ENCODE measurements around the gene VENTX. TPM values are rescaled to one million over a fixed set of nuclear protein-coding genes. Genes with fewer than 3 reads are reported as not detected.

Gene VENTX
- polyA plus RNA-seq, 1 donor (not counting 4 experiments of a cell fraction or from before 2014, with no cell fraction given) = not detected

DNA sequence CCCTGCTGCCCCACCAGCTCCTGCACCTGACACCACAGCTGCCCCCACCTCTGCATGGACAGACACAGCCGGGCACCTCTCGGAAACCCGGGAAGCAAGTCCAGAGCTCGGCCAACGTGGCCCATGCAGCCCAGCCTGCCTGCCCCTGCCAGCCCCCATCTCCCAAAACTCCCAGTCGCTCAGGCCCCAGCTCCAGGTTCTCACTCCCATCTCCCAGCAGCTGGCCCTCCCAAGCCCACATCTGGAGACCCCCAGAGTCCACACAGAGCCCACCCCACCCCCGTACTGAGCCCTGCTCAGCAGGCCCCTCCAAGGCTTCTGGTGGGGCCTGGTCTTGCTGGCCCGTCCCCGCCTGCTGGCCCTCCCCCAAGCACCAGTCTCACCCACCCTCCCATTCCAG is 39.9 kb upstream of the VENTX start:
- TF ChIP-seq EZH2 (IDR thresholded peaks at IDR 0.05; ENCODE audit: low read length) = no peak
- TF ChIP-seq, protein P1, sequence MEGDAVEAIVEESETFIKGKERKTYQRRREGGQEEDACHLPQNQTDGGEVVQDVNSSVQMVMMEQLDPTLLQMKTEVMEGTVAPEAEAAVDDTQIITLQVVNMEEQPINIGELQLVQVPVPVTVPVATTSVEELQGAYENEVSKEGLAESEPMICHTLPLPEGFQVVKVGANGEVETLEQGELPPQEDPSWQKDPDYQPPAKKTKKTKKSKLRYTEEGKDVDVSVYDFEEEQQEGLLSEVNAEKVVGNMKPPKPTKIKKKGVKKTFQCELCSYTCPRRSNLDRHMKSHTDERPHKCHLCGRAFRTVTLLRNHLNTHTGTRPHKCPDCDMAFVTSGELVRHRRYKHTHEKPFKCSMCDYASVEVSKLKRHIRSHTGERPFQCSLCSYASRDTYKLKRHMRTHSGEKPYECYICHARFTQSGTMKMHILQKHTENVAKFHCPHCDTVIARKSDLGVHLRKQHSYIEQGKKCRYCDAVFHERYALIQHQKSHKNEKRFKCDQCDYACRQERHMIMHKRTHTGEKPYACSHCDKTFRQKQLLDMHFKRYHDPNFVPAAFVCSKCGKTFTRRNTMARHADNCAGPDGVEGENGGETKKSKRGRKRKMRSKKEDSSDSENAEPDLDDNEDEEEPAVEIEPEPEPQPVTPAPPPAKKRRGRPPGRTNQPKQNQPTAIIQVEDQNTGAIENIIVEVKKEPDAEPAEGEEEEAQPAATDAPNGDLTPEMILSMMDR (optimal IDR thresholded peaks at IDR 0.05 in 1 of 3, IDR thresholded peaks at IDR 0.05 in 1 of 3, conservative IDR thresholded peaks at IDR 0.05 in 1 of 3; ENCODE audit: extremely low read depth in 1 of 3, insufficient read depth in 2 of 3, low read length in 3 of 3) = no peak
- no peak overlapping the region for H3K4me3 ChIP-seq (ENCODE audit: control insufficient read depth in 2 of 3, extremely low read depth in 1 of 3, insufficient read depth in 2 of 3, low read depth in 1 of 3, low read length in 3 of 3)
- H4K20me1 ChIP-seq (ENCODE audit: control insufficient read depth, extremely low read depth, insufficient read depth, low read length) = no peaks in the 10 kb centered on the region
- H3K4me1 ChIP-seq (ENCODE audit: control insufficient read depth, extremely low read depth, insufficient read depth, low read length) = no peaks in the 10 kb centered on the region
- H3K79me2 ChIP-seq (ENCODE audit: control insufficient read depth, insufficient read depth, low read length) = no peaks in the 10 kb centered on the region
- no peak for DNase-seq (ENCODE audit: low read depth, low spot score)
- no peaks in the 10 kb centered on the region for H3K9me3 ChIP-seq (ENCODE audit: control insufficient read depth, low read depth, low read length)
- H3K9ac ChIP-seq (ENCODE audit: control insufficient read depth, extremely low read depth, insufficient read depth, low read length) = no peak overlapping the region
- H2AFZ ChIP-seq (ENCODE audit: control insufficient read depth, low read length) = no peak overlapping the region
- no peaks in the 10 kb centered on the region for H3K36me3 ChIP-seq (ENCODE audit: control insufficient read depth in 2 of 2, extremely low read depth in 1 of 2, insufficient read depth in 2 of 2, low read length in 2 of 2)
- dilution Hi-C loops (cut with MboI; ENCODE audit: extremely low pct_ligation_motif_present, low sequenced_read_pairs) = no loop called here
- peaks cover 6% of the 10 kb centered on the region for H3K27me3 ChIP-seq (ENCODE audit: control insufficient read depth, extremely low read depth, insufficient read depth, low read length)
- no peaks in the 10 kb centered on the region for H3K9me1 ChIP-seq (ENCODE audit: control insufficient read depth, extremely low read depth, insufficient read depth, low read length)
- H3K4me2 ChIP-seq (ENCODE audit: control insufficient read depth, extremely low read depth, insufficient read depth, low read depth, low read length) = no peak overlapping the region
- no peak overlapping the region for H3K27ac ChIP-seq (ENCODE audit: control insufficient read depth, insufficient read depth, low read length)
- no peak for FAIRE-seq

DNA sequence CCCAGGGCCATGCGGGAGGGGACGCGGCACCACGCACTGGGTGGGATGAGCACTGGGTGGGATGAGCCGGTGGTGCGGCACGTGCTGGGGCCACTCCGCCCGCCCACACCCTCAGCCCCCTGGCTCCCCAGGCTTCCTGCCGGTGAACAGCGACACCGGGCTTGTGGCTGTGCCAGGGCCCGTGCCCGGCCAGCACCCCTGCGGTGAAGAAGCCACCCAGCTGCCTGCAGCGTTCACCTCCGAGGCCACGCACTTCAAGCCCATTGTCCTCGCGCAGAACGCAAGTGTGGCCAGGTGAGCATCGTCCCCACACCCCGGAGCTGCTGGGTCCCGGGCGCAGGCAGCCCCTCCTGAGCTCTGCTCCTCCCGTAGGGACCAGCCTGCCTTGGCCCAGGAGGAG is 39.4 kb upstream of the VENTX start:
- DNase-seq (ENCODE audit: low read depth, low spot score) (no peak), FAIRE-seq (no peak)
- H3K4me2 ChIP-seq (ENCODE audit: control insufficient read depth, extremely low read depth, insufficient read depth, low read depth, low read length) = no peak overlapping the region
- H4K20me1 ChIP-seq (ENCODE audit: control insufficient read depth, extremely low read depth, insufficient read depth, low read length) = no peaks in the 10 kb centered on the region
- no peak overlapping the region for H2AFZ ChIP-seq (ENCODE audit: control insufficient read depth, low read length)
- no peak overlapping the region for H3K4me3 ChIP-seq (ENCODE audit: control insufficient read depth in 2 of 3, extremely low read depth in 1 of 3, insufficient read depth in 2 of 3, low read depth in 1 of 3, low read length in 3 of 3)
- H3K9me3 ChIP-seq (ENCODE audit: control insufficient read depth, low read depth, low read length) = no peaks in the 10 kb centered on the region
- no peaks in the 10 kb centered on the region for H3K9me1 ChIP-seq (ENCODE audit: control insufficient read depth, extremely low read depth, insufficient read depth, low read length)
- H3K9ac ChIP-seq (ENCODE audit: control insufficient read depth, extremely low read depth, insufficient read depth, low read length) = no peak overlapping the region
- H3K27ac ChIP-seq (ENCODE audit: control insufficient read depth, insufficient read depth, low read length) = no peak overlapping the region
- dilution Hi-C loops (cut with MboI; ENCODE audit: extremely low pct_ligation_motif_present, low sequenced_read_pairs) = no loop called here
- H3K79me2 ChIP-seq (ENCODE audit: control insufficient read depth, insufficient read depth, low read length) = no peaks in the 10 kb centered on the region
- H3K27me3 ChIP-seq (ENCODE audit: control insufficient read depth, extremely low read depth, insufficient read depth, low read length) = peaks cover 6% of the 10 kb centered on the region
- H3K4me1 ChIP-seq (ENCODE audit: control insufficient read depth, extremely low read depth, insufficient read depth, low read length) = no peaks in the 10 kb centered on the region
- no peaks in the 10 kb centered on the region for H3K36me3 ChIP-seq (ENCODE audit: control insufficient read depth in 2 of 2, extremely low read depth in 1 of 2, insufficient read depth in 2 of 2, low read length in 2 of 2)
- TF ChIP-seq, protein P1 (optimal IDR thresholded peaks at IDR 0.05 in 1 of 3, IDR thresholded peaks at IDR 0.05 in 1 of 3, conservative IDR thresholded peaks at IDR 0.05 in 1 of 3; ENCODE audit: extremely low read depth in 1 of 3, insufficient read depth in 2 of 3, low read length in 3 of 3) = no peak
- no peak for TF ChIP-seq EZH2 (IDR thresholded peaks at IDR 0.05; ENCODE audit: low read length)
